Peyer's patch (tissue), 4 donors: Measurements from ENCODE around the gene C11orf68. TPM values are rescaled to one million over a fixed set of nuclear protein-coding genes. Genes with fewer than 3 reads are reported as not detected.

Experiments used
- DNase-seq, 3 donors: peaks; one replicate each; pipeline ENCODE4 v3.0.0-alpha.2; 2017 to 2019
- H3K27ac ChIP-seq, 4 donors: fragments of 200-600 bp; sonication (generic); one replicate each; pipeline ENCODE4 v1.5.1; 2016 to 2019
- H3K27me3 ChIP-seq, 2 donors: fragments of 200-600 bp; sonication (generic); one replicate each; pipeline ENCODE4 v1.5.1; 2019
- H3K36me3 ChIP-seq, 3 donors: fragments of 200-600 bp; sonication (generic); one replicate each; pipeline ENCODE4 v1.5.1; 2016 to 2019
- H3K4me1 ChIP-seq, 4 donors: fragments of 200-600 bp; sonication (generic); one replicate each; pipeline ENCODE4 v1.5.1; 2016 to 2019
- H3K4me3 ChIP-seq, 4 donors: fragments of 200-600 bp; sonication (generic); 1 replicate in 3 of 4; 2 replicates in 1 of 4; pipeline ENCODE4 v1.5.1; 2016 to 2019; ENCODE audit warnings: mild to moderate bottlenecking in 1 of 4
- H3K9me3 ChIP-seq, 4 donors: fragments of 200-600 bp; sonication (generic); one replicate each; pipeline ENCODE4 v1.5.1; 2016 to 2019; ENCODE audit warnings: mild to moderate bottlenecking in 1 of 4
- POLR2A ChIP-seq, 2 donors: fragments of 450-650 bp; IDR thresholded peaks; one replicate each; pipeline ENCODE4 v1.5.1; 2017; ENCODE audit warnings: antibody characterized with exemption in 2 of 2, mild to moderate bottlenecking in 2 of 2, moderate library complexity in 2 of 2
- total RNA-seq, 4 donors: library from RNA; depleted of rRNA; stranded (reverse); fragments of >200 nt; gene quantifications; one replicate each; pipeline ENCODE4 v1.1.0, GENCODE V29; 2016
- TF ChIP-seq, protein P1 (sequence below), 6 experiments: fragments of 450-650 bp in 4 of 6; fragments of 200-600 bp in 2 of 6; sonication (generic) in 1 of 6; IDR thresholded peaks; one replicate each; pipeline ENCODE4 v1.5.1; 2017 to 2019; ENCODE audit warnings: antibody characterized with exemption in 6 of 6, mild to moderate bottlenecking in 3 of 6, moderate library complexity in 1 of 6

C11orf68 gene
- total RNA-seq, 4 donors from 2014 or later: 8.3 to 20.6 (median 12.1) TPM

DNA sequence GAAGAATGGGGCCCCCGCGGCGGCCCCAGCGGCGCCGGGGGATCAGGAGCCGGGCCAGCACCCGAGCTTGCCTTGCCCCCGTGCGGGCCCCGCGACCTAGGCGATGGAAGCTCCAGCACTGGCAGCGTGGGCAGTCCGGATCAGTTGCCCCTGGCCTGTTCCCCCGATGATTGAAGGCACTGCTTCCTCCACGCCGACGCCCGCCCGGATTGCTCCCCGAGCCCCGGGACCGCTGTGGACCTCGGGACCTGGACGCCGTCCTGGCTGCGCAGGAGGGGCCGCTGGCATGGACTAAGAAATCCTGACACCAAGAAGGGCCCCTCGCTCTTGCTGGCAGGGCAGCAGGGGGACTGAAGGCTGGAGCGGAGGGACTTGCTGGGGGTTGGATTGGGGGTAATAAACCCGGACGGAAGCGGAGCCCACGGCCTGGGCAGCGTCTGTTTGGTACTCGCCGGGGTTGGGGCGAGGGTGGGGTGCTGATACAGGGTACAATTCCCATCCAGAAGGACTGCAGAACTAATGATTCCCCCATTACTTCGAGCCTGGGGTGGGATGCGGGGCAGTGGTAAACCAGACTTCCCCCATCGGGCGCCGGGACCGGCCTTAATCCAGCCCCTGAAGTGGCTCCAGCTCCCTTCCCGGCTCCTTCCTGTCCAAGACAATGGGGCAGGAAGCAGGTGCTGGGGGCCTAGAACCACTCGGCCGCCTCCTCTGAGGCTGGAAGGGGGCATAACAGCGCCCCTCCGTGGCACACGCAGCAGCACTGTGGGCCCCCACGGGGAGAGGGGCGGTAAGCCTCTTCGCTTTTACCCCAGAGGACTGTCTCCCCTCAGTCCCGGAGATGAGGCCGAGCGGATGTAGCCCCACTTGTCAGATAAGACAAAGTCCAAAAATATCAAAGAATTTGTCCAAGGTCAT is 27.4 kb downstream of the C11orf68 start:
- Histone ChIP-seq H3K27me3 (no peaks in the 10 kb centered on the region), H3K27ac (peak overlapping the region; percentile 89 to 99 (median 93)), H3K4me3 (peak overlapping the region; percentile 63 to 75 (median 71)), H3K9me3 (no peaks in the 10 kb centered on the region), H3K4me1 (peaks cover 0 to 61% (median 35%) of the 10 kb centered on the region in 4 donors), H3K36me3 (no peaks in the 10 kb centered on the region)
- peak in 1 of 2 donors; percentile 19 for TF ChIP-seq POLR2A (IDR thresholded peaks at IDR 0.05)
- TF ChIP-seq, protein P1, sequence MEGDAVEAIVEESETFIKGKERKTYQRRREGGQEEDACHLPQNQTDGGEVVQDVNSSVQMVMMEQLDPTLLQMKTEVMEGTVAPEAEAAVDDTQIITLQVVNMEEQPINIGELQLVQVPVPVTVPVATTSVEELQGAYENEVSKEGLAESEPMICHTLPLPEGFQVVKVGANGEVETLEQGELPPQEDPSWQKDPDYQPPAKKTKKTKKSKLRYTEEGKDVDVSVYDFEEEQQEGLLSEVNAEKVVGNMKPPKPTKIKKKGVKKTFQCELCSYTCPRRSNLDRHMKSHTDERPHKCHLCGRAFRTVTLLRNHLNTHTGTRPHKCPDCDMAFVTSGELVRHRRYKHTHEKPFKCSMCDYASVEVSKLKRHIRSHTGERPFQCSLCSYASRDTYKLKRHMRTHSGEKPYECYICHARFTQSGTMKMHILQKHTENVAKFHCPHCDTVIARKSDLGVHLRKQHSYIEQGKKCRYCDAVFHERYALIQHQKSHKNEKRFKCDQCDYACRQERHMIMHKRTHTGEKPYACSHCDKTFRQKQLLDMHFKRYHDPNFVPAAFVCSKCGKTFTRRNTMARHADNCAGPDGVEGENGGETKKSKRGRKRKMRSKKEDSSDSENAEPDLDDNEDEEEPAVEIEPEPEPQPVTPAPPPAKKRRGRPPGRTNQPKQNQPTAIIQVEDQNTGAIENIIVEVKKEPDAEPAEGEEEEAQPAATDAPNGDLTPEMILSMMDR (IDR thresholded peaks at IDR 0.05): no peak
- peak in 2 of 3 donors; percentile 57 to 61 for DNase-seq

DNA sequence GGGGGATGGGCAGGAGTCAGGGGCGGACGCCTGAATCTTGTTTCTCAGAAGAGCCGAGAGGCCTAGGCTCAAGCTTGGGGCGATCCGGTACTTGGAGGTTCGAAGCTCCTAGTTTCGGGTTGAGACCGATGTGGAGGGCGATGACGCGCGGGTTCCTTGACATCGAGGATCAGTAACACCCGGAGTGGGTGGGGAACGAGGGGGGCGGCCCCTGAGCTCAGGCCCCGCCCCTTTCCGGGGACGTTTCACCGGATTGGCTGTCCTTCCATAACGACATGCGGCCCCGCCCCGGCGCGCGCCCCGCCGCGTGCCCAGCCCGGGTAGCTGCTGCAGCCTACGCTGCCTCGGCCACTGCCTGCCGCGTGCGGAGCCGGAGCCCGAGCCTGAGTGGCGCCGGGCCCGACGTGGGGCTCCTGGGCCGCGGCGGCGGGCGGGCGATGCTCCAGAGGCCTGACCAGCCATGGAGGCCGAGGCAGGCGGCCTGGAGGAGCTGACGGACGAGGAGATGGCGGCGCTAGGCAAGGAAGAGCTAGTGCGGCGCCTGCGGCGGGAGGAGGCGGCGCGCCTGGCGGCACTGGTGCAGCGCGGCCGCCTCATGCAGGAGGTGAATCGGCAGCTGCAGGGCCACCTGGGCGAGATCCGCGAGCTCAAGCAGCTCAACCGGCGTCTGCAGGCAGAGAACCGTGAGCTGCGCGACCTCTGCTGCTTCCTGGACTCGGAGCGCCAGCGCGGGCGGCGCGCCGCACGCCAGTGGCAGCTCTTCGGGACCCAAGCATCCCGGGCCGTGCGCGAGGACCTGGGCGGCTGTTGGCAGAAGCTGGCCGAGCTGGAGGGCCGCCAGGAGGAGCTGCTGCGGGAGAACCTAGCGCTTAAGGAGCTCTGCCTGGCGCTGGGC is 28.3 kb downstream of the C11orf68 start, which contains the start of gene CCDC85B:
Gene CCDC85B (plus strand): TSS at position 350 of the 895 bp plus-strand sequence. CDS start 111 bp downstream, at position 461.
- H3K4me3 ChIP-seq: peak within 1 kb of the TSS; percentile 63 to 83 (median 76)
- H3K27me3 ChIP-seq: no peaks in the 10 kb centered on the region
- peak; percentile 83 to 95 for TF ChIP-seq POLR2A (IDR thresholded peaks at IDR 0.05)
- TF ChIP-seq, protein P1 (IDR thresholded peaks at IDR 0.05): peak in 4 of 6 experiments; percentile 19 to 38 (median 37)
- H3K36me3 ChIP-seq: peaks cover 0 to under 1% (median 0%) of the 10 kb centered on the region in 3 donors
- H3K4me1 ChIP-seq: peaks cover 0 to 70% (median 35%) of the 10 kb centered on the region in 4 donors
- no peaks in the 10 kb centered on the region for H3K9me3 ChIP-seq
- H3K27ac ChIP-seq: peak within 1 kb of the TSS; percentile 89 to 99 (median 93)
- peak; percentile 98 to 100 (median 99) for DNase-seq

DNA sequence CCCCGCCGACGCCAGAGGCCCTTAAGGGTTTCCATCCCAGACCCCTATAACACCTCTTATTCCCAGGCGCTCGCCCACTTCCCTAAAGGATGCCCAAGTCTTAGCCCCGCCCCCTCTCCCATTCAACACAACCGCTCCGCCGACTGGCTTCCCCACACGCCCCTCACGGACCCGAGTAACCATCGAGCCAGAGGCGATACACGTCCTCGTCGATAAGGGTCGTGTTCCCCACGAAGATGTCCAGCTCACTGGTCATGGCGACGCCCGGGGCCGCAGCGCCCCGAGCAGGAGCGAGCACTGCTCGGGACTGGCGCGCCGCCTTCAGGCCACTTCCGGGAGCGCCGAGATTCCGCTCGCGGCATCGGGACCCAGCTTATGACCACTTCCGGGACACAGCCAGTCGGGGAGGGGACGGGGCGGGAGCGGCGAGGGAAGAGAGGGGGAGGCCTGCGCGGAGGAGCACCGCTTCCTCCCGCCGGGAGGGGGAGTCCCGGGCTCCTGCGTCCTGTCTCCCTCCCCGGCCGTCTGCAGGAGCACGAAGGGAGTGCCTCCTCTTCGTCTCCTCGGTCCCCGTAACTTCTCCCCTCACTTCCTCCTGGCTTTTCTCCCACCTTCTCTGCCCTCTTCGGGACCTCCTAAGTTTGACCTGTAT is 30.6 kb downstream of the C11orf68 start, which contains the start of gene FIBP:
Gene FIBP (minus strand): TSS at position 309 of the 652 bp plus-strand sequence. CDS start 53 bp downstream, at position 256.
- DNase-seq: peak; percentile 96 to 99 (median 98)
- H3K4me3 ChIP-seq: peak within 1 kb of the TSS; percentile 63 to 83 (median 76)
- H3K4me1 ChIP-seq: peaks cover 0 to 75% (median 34%) of the 10 kb centered on the region in 4 donors
- H3K9me3 ChIP-seq: no peaks in the 10 kb centered on the region
- peak; percentile 85 to 90 for TF ChIP-seq POLR2A (IDR thresholded peaks at IDR 0.05)
- TF ChIP-seq, protein P1 (IDR thresholded peaks at IDR 0.05): peak; percentile 83 to 98 (median 96)
- H3K27ac ChIP-seq: peak within 1 kb of the TSS; percentile 89 to 99 (median 93)
- no peaks in the 10 kb centered on the region for H3K27me3 ChIP-seq
- H3K36me3 ChIP-seq: peaks cover 0 to 18% (median 0%) of the 10 kb centered on the region in 3 donors

DNA sequence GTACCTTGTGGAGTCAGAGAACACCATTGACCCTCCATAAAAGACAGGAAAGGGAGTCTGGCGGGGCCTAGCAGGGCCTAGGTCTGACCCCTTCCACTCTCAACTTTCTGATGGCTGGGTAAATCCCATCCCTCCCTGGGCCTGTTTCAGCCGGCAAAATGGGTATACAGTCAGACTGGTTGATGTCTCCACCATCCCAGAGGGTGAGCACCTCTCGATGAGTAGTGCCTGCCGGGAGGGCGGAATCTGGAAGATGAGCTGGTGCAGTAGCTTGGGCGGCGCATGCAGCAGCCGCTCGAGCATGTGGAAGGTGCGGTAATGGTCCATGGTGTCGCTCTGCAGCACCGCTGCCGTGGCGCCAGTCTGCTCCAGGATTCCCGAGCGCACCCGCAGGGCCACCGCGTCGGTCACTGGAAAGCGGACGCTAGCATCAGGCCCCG is 31.1 kb downstream of the C11orf68 start:
- H3K4me1 ChIP-seq: peaks cover 0 to 70% (median 29%) of the 10 kb centered on the region in 4 donors
- peak overlapping the region; percentile 89 to 99 (median 93) for H3K27ac ChIP-seq
- no peak for TF ChIP-seq POLR2A (IDR thresholded peaks at IDR 0.05)
- TF ChIP-seq, protein P1 (IDR thresholded peaks at IDR 0.05): no peak
- no peaks in the 10 kb centered on the region for H3K27me3 ChIP-seq
- DNase-seq: no peak
- no peaks in the 10 kb centered on the region for H3K9me3 ChIP-seq
- peak overlapping the region; percentile 63 to 83 (median 76) for H3K4me3 ChIP-seq
- H3K36me3 ChIP-seq: peaks cover 0 to 23% (median 0%) of the 10 kb centered on the region in 3 donors
